Endothelial cell of umbilical vein (primary cell): ENCODE results near the gene ADGRG1. TPM values are rescaled to one million over a fixed set of nuclear protein-coding genes. Genes with fewer than 3 reads are reported as not detected.

Experiments
- BruUV-seq: library from RNA; stranded (reverse); fragments of 400-500 nt; replicated peaks from 2 replicates; lab custom pipeline; 2021; lab: Mats Ljungman, UMichigan
- CTCF ChIA-PET: fragments of 300-600, 350-600 bp; sonication (Branson Sonifier 250); formaldehyde crosslinking; loops from one replicate; lab custom pipeline; 2021; ENCODE audit warnings: antibody characterized with exemption, inconsistent platforms; lab: Charles Lee
- POLR2A ChIA-PET: fragments of 300-600, 350-600 bp; sonication (Branson Sonifier 250); formaldehyde crosslinking; loops from one replicate; lab custom pipeline; 2021; ENCODE audit warnings: antibody characterized with exemption, inconsistent platforms; lab: Charles Lee
- DNase-seq: peaks from one replicate; pipeline ENCODE4 v3.0.0-alpha.2; 2011; ENCODE audit warnings: low read depth, low spot score
- FAIRE-seq: peaks from 2 replicates; lab custom pipeline; 2011; peaks lifted over from hg19 to GRCh38; lab: Jason Lieb, UNC
- H2AFZ ChIP-seq: 2 replicates; pipeline ENCODE4 v1.6.0; 2012; ENCODE audit warnings: low read depth, low read length, control low read depth, inconsistent platforms
- H3K27ac ChIP-seq: 2 replicates; pipeline ENCODE4 v1.5.1; 2011; ENCODE audit warnings: low read depth, mild to moderate bottlenecking, control low read depth, low read length, moderate library complexity; ENCODE audit not compliant: insufficient read depth
- H3K27me3 ChIP-seq, 2 experiments: 2 replicates each; pipeline versions ENCODE4 v1.6.0 to v1.6.1; 2011; ENCODE audit warnings: low read length in 2 of 2, mixed read lengths in 1 of 2; ENCODE audit not compliant: control insufficient read depth in 2 of 2, insufficient read depth in 2 of 2
- H3K36me3 ChIP-seq, 2 experiments: 2 replicates in 1 of 2; 3 replicates in 1 of 2; pipeline ENCODE4 v1.5.1; 2011; ENCODE audit warnings: low read length in 2 of 2, mild to moderate bottlenecking in 1 of 2, moderate library complexity in 1 of 2; ENCODE audit not compliant: control insufficient read depth in 2 of 2, insufficient read depth in 2 of 2; ENCODE audit errors: extremely low read depth in 1 of 2
- H3K4me1 ChIP-seq: 3 replicates; pipeline ENCODE4 v1.5.1; 2011; ENCODE audit warnings: mild to moderate bottlenecking, low read length; ENCODE audit not compliant: control insufficient read depth, insufficient read depth; ENCODE audit errors: extremely low read depth
- H3K4me2 ChIP-seq: 2 replicates; pipeline ENCODE4 v1.6.1; 2011; ENCODE audit warnings: low read length, control low read depth, mixed read lengths; ENCODE audit not compliant: insufficient read depth
- H3K4me3 ChIP-seq, 3 experiments: fragments of 200-600 bp in 1 of 3; sonication (generic), shearing (Covaris generic) in 1 of 3; replicated peaks in 1 of 3; 2 replicates each; pipeline ENCODE4 v1.5.1; 2011 to 2016; ENCODE audit warnings: control low read depth in 3 of 3, low read length in 3 of 3, mild to moderate bottlenecking in 2 of 3, inconsistent platforms in 1 of 3, low read depth in 1 of 3, moderate library complexity in 1 of 3; ENCODE audit not compliant: insufficient read depth in 1 of 3
- H3K79me2 ChIP-seq: 2 replicates; pipeline ENCODE4 v1.6.0; 2012; ENCODE audit warnings: low read length, inconsistent platforms; ENCODE audit not compliant: control insufficient read depth, insufficient read depth
- H3K9ac ChIP-seq: replicated peaks from 2 replicates; pipeline ENCODE3; 2011; ENCODE audit warnings: low read length, control low read depth; ENCODE audit not compliant: insufficient read depth; ENCODE audit errors: extremely low read depth
- H3K9me1 ChIP-seq: replicated peaks from 3 replicates; pipeline ENCODE4 v1.6.0; 2011; ENCODE audit warnings: mild to moderate bottlenecking, low read length; ENCODE audit not compliant: control insufficient read depth, insufficient read depth; ENCODE audit errors: extremely low read depth
- H3K9me3 ChIP-seq: replicated peaks from 2 replicates; pipeline ENCODE4 v1.5.1; 2012; ENCODE audit warnings: low read length, inconsistent platforms; ENCODE audit not compliant: control insufficient read depth, insufficient read depth
- H4K20me1 ChIP-seq: replicated peaks from 2 replicates; pipeline ENCODE3; 2011; ENCODE audit warnings: mild to moderate bottlenecking, low read length; ENCODE audit not compliant: control insufficient read depth, insufficient read depth; ENCODE audit errors: extremely low read depth
- CTCF ChIP-seq, 2 donors: IDR thresholded peaks; 1 replicate in 1 of 2; 2 replicates in 1 of 2; pipeline ENCODE4 v1.5.1; 2011; ENCODE audit warnings: low read length in 2 of 2, mild to moderate bottlenecking in 2 of 2, moderate library complexity in 2 of 2, control low read depth in 1 of 2, inconsistent platforms in 1 of 2, low read depth in 1 of 2; ENCODE audit not compliant: insufficient read depth in 1 of 2; ENCODE audit errors: extremely low read depth in 1 of 2
- EZH2 ChIP-seq: IDR thresholded peaks from 2 replicates; pipeline ENCODE4 v1.6.1; 2012; ENCODE audit warnings: borderline replicate concordance, low read depth, mild to moderate bottlenecking, moderate library complexity, low read length, inconsistent platforms; ENCODE audit not compliant: severe bottlenecking
- FOS ChIP-seq: IDR thresholded peaks from 2 replicates; pipeline ENCODE4 v1.6.1; 2011; ENCODE audit warnings: mild to moderate bottlenecking, low read length, moderate library complexity, borderline replicate concordance; ENCODE audit not compliant: insufficient read depth
- GATA2 ChIP-seq: IDR thresholded peaks from 2 replicates; pipeline ENCODE4 v1.7.0; 2011; ENCODE audit warnings: low read depth, mild to moderate bottlenecking, moderate library complexity, mixed read lengths, low read length; ENCODE audit not compliant: insufficient read length, insufficient read depth
- JUN ChIP-seq: IDR thresholded peaks from 2 replicates; pipeline ENCODE4 v1.6.1; 2011; ENCODE audit warnings: borderline replicate concordance, low read depth; ENCODE audit not compliant: insufficient read length, insufficient read depth
- MAX ChIP-seq: IDR thresholded peaks from 2 replicates; pipeline ENCODE4 v1.6.1; 2011; ENCODE audit not compliant: insufficient read depth, insufficient read length
- MYC ChIP-seq: IDR thresholded peaks from one replicate; pipeline ENCODE4 v1.6.1; 2011; ENCODE audit warnings: mild to moderate bottlenecking, low read depth, low read length
- POLR2A ChIP-seq: IDR thresholded peaks from 2 replicates; pipeline ENCODE4 v1.6.1; 2012; ENCODE audit warnings: low read depth, mild to moderate bottlenecking, control low read depth, low read length
- POLR2AphosphoS5 ChIP-seq: IDR thresholded peaks from 2 replicates; pipeline ENCODE4 v1.6.1; 2012; ENCODE audit warnings: low read depth, mild to moderate bottlenecking, control low read depth, low read length, moderate library complexity; ENCODE audit not compliant: insufficient read depth
- dilution Hi-C: fragments of 300-500 bp; cut with MboI; formaldehyde crosslinking; loops from one replicate; pipeline ENCODE4 v1.15.0; 2019; ENCODE audit warnings: low sequenced_read_pairs; ENCODE audit not compliant: extremely low pct_ligation_motif_present
- intact Hi-C: fragments of 100-400 bp; cut with micrococcal nuclease; formaldehyde crosslinking; loops from one replicate; pipeline ENCODE4 v1.10.0; 2022
- polyA plus RNA-seq, 4 experiments: library from polyadenylated mRNA; depleted of rRNA in 3 of 4; stranded (reverse) in 3 of 4; unstranded in 1 of 4; fragments of >200 nt; gene quantifications; 2 replicates each; pipeline versions ENCODE4 v1.2.1 to v1.2.3, GENCODE V29; 2011 to 2012; ENCODE audit warnings: missing spikeins in 1 of 4
- total RNA-seq: library from RNA; stranded (reverse); gene quantifications from 2 replicates; pipeline ENCODE4 v1.2.3, GENCODE V29; 2021

ADGRG1 gene
- total and polyA plus RNA-seq, 2 donors (not counting 3 experiments of a cell fraction or from before 2014, with no cell fraction given), result 45.6 to 92.5 TPM

GRCh38 chr16:57615813-57616212 lies 12.6 kb upstream of the ADGRG1 start:
- Histone ChIP-seq H3K27ac (no peak overlapping the region), H3K9ac (no peak overlapping the region), H3K9me1 (no peaks in the 10 kb centered on the region), H4K20me1 (no peaks in the 10 kb centered on the region), H3K9me3 (no peaks in the 10 kb centered on the region), H3K4me3 (no peak overlapping the region), H3K4me1 (no peaks in the 10 kb centered on the region), H2AFZ (no peak overlapping the region), H3K36me3 (no peaks in the 10 kb centered on the region), H3K27me3 (no peaks in the 10 kb centered on the region), H3K4me2 (no peak overlapping the region), H3K79me2 (no peaks in the 10 kb centered on the region)
- dilution Hi-C loops, result no loop called here
- BruUV-seq, result no TSS peak
- ChIA-PET CTCF (no interaction called here), POLR2A (no interaction called here)
- intact Hi-C loops, result no loop called here
- no peak for TF ChIP-seq POLR2A
- no peak for FAIRE-seq
- DNase-seq, result no peak

- Histone ChIP-seq H3K9me1 (no peaks in the 10 kb centered on the region), H3K27ac (no peak overlapping the region), H2AFZ (no peak overlapping the region), H3K9ac (no peak overlapping the region), H3K9me3 (no peaks in the 10 kb centered on the region), H4K20me1 (no peaks in the 10 kb centered on the region), H3K4me1 (no peaks in the 10 kb centered on the region), H3K4me2 (no peak overlapping the region), H3K79me2 (no peaks in the 10 kb centered on the region), H3K4me3 (no peak overlapping the region), H3K27me3 (no peaks in the 10 kb centered on the region), H3K36me3 (no peaks in the 10 kb centered on the region)
- FAIRE-seq, result no peak
- ChIA-PET POLR2A (no interaction called here), CTCF (no interaction called here)
- intact Hi-C loops, result no loop called here
- no peak for DNase-seq
- TF ChIP-seq GATA2 (no peak), CTCF (IDR thresholded peaks at IDR 0.05; ENCODE audit: extremely low read depth in 1 of 2, insufficient read depth in 1 of 2, low read depth in 1 of 2, low read length in 2 of 2) (no peak), MAX (no peak), EZH2 (no peak), FOS (no peak), MYC (no peak), POLR2A (no peak), JUN (no peak), POLR2AphosphoS5 (no peak)
- dilution Hi-C loops, result no loop called here
- no TSS peak for BruUV-seq
These were observed 12.2 kb upstream of the ADGRG1 start for GRCh38 chr16:57616241-57616640.
